Neutrophil (primary cell): ENCODE data around the gene P2RY11.

Experiments
- H3K27ac ChIP-seq: fragments of 200-600 bp; sonication (generic); 2 replicates; pipeline ENCODE4 v1.5.1; 2016; ENCODE audit warnings: mild to moderate bottlenecking, moderate library complexity
- H3K27me3 ChIP-seq: fragments of 200-600 bp; sonication (generic); 2 replicates; pipeline ENCODE4 v1.6.0; 2016; ENCODE audit warnings: mild to moderate bottlenecking
- H3K36me3 ChIP-seq: fragments of 200-600 bp; sonication (generic); 2 replicates; pipeline ENCODE4 v1.5.1; 2017
- H3K4me1 ChIP-seq, 2 experiments: fragments of 200-600 bp in 1 of 2; sonication (generic) in 1 of 2; 1 replicate in 1 of 2; 2 replicates in 1 of 2; pipeline versions ENCODE4 v1.5.1 to v1.6.1; 2013 to 2016; ENCODE audit warnings: low read depth in 1 of 2, low read length in 1 of 2, mild to moderate bottlenecking in 1 of 2, moderate library complexity in 1 of 2; ENCODE audit not compliant: control insufficient read depth in 1 of 2, insufficient read depth in 1 of 2
- H3K4me3 ChIP-seq, 2 experiments: fragments of 200-600 bp in 1 of 2; sonication (generic) in 1 of 2; 1 replicate in 1 of 2; 2 replicates in 1 of 2; pipeline ENCODE4 v1.5.1; 2013 to 2016; ENCODE audit warnings: low read depth in 1 of 2, low read length in 1 of 2, mild to moderate bottlenecking in 1 of 2, moderate library complexity in 1 of 2
- H3K9me3 ChIP-seq: fragments of 200-600 bp; sonication (generic); 2 replicates; pipeline ENCODE4 v1.5.1; 2016
- TF ChIP-seq, protein P1 (sequence below): fragments of 200-600 bp; sonication (generic); IDR thresholded peaks from 2 replicates; pipeline ENCODE4 v1.5.1; 2016; ENCODE audit warnings: antibody characterized with exemption

P2RY11 gene

DNA sequence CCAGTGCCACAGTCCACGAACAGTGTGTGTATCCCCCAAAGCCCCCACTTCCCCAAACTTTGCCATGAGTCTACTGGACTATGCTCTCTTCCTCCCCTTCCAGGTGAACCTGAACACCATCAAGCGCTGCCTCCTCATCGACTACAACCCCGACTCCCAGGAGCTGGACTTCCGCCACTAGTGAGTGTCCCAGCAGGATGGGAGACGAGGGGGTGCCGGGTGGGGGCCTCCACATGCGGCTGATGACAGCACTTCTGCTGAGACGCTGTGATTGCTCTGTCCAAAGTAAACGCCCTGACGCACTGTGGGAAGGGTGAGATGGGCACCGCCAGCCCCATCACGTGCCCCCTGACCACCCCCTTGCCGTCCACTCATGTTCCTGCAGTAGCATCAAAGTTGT is 2.0 kb upstream of the P2RY11 start:
- H3K4me1 ChIP-seq = peaks cover 42 to 45% of the 10 kb centered on the region in 2 experiments
- TF ChIP-seq, protein P1, sequence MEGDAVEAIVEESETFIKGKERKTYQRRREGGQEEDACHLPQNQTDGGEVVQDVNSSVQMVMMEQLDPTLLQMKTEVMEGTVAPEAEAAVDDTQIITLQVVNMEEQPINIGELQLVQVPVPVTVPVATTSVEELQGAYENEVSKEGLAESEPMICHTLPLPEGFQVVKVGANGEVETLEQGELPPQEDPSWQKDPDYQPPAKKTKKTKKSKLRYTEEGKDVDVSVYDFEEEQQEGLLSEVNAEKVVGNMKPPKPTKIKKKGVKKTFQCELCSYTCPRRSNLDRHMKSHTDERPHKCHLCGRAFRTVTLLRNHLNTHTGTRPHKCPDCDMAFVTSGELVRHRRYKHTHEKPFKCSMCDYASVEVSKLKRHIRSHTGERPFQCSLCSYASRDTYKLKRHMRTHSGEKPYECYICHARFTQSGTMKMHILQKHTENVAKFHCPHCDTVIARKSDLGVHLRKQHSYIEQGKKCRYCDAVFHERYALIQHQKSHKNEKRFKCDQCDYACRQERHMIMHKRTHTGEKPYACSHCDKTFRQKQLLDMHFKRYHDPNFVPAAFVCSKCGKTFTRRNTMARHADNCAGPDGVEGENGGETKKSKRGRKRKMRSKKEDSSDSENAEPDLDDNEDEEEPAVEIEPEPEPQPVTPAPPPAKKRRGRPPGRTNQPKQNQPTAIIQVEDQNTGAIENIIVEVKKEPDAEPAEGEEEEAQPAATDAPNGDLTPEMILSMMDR = no peak
- no peak overlapping the region for H3K27ac ChIP-seq
- no peaks in the 10 kb centered on the region for H3K27me3 ChIP-seq
- no peaks in the 10 kb centered on the region for H3K9me3 ChIP-seq
- H3K4me3 ChIP-seq = no peak overlapping the region
- peaks cover 14% of the 10 kb centered on the region for H3K36me3 ChIP-seq

DNA sequence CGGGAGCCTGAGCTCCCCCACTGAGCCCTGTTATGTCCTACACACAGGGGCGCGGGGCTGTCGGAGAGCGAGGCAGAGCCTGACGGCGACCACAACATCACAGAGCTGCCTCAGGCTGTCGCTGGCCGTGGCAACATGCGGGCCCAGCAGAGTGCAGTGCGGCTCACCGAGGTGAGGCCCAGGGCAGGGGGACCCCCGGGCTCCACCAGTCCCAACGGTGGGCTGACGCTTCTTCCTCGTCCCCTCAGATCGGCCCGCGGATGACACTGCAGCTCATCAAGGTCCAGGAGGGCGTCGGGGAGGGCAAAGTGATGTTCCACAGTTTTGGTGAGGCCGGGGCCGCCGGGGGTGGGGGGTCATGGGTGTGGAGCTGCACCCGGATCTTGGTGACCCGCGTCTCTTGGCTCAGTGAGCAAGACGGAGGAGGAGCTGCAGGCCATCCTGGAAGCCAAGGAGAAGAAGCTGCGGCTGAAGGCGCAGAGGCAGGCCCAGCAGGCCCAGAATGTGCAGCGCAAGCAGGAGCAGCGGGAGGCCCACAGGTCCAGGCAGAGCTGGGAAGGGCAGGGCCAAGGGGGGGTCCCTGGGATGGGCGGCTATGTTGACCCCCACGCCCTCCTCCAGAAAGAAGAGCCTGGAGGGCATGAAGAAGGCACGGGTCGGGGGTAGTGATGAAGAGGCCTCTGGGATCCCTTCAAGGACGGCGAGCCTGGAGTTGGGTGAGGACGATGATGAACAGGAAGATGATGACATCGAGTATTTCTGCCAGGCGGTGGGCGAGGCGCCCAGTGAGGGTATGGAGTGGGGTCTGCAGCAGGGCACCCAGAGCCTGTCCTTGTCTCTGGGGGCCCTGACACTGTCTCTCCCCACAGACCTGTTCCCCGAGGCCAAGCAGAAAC is 1.2 kb upstream of the P2RY11 start:
- H3K4me3 ChIP-seq = no peak overlapping the region
- no peaks in the 10 kb centered on the region for H3K9me3 ChIP-seq
- peaks cover 40 to 41% of the 10 kb centered on the region in 2 experiments for H3K4me1 ChIP-seq
- no peaks in the 10 kb centered on the region for H3K27me3 ChIP-seq
- H3K36me3 ChIP-seq = peaks cover 22% of the 10 kb centered on the region
- TF ChIP-seq, protein P1 = no peak
- H3K27ac ChIP-seq = no peak overlapping the region

DNA sequence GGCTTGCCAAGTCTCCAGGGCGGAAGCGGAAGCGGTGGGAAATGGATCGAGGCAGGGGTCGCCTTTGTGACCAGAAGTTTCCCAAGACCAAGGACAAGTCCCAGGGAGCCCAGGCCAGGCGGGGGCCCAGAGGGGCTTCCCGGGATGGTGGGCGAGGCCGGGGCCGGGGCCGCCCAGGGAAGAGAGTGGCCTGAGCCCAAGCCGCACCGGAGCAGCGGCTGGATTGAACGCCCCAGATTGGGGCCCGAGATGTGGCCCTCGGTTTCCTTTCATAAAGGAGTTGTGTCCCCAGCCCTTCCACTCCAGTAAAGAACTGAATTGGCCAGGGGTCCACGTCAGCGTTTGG is 548 bp upstream of the P2RY11 start:
- Histone ChIP-seq H3K4me1 (peaks cover 34 to 35% of the 10 kb centered on the region in 2 experiments), H3K9me3 (no peaks in the 10 kb centered on the region), H3K4me3 (no peak overlapping the region), H3K27me3 (no peaks in the 10 kb centered on the region), H3K27ac (peak overlapping the region; percentile 59), H3K36me3 (peaks cover 28% of the 10 kb centered on the region)
- TF ChIP-seq, protein P1 = no peak

DNA sequence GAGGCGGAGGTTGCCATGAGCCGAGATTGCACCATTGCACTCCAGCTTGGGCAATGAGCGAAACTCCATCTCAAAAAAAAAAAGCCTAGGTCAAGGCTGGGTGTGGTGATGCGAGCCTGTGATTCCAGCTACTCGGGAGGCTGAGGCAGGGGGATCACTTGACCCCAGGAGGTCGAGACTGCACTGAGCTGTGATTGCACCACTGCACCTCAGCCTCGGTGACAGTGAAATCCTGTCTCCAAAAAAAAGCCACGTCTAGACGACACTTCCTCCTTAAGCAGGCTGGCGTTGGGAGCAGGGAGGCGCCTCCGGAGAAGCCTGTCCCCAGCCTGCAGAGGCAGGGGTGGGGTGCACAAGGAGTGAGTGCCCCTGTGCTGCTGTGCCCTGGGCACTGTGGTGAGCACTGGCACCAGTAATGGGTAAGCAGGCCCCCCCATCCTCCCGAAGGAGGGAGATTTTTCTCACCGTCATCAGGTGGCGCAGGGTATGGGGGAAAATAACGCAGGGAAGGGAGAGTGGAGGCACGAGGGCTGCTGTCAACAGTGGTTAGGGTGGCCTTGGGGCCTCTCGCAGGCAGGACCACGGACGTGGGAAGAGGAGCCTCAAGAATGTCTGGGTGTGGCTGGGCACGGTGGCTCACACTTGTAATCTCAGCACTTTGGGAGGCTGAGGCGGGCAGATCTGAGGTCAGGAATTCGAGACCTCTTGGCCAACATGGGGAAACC is 706 bp downstream of the P2RY11 start:
- peaks cover 23 to 25% of the 10 kb centered on the region in 2 experiments for H3K4me1 ChIP-seq
- H3K9me3 ChIP-seq = no peaks in the 10 kb centered on the region
- no peaks in the 10 kb centered on the region for H3K27me3 ChIP-seq
- TF ChIP-seq, protein P1 = no peak
- peaks cover 41% of the 10 kb centered on the region for H3K36me3 ChIP-seq
- H3K27ac ChIP-seq = peak overlapping the region; percentile 59
- H3K4me3 ChIP-seq = peak overlapping the region; percentile 6 to 35

GRCh38 chr19:10112895-10113591 is 1.6 kb downstream of the P2RY11 start:
- H3K4me3 ChIP-seq = no peak overlapping the region
- H3K4me1 ChIP-seq = peaks cover 23 to 25% of the 10 kb centered on the region in 2 experiments
- no peaks in the 10 kb centered on the region for H3K9me3 ChIP-seq
- no peak overlapping the region for H3K27ac ChIP-seq
- peaks cover 47% of the 10 kb centered on the region for H3K36me3 ChIP-seq
- H3K27me3 ChIP-seq = no peaks in the 10 kb centered on the region
- TF ChIP-seq, protein P1 = peak; percentile 24
